NCI-H2196 (cell line): ENCODE measurements around the gene CTU1.
"Not testable (repeated sequence)": the region's sequence is repeated elsewhere in the genome, so short reads cannot be mapped to it uniquely, and the experiment has no call there.

Source experiments
- DNase-seq: peaks from one replicate; lab custom pipeline; 2025; ENCODE audit not compliant: unreplicated experiment; lab: John Stamatoyannopoulos, UW

CTU1 gene

DNA sequence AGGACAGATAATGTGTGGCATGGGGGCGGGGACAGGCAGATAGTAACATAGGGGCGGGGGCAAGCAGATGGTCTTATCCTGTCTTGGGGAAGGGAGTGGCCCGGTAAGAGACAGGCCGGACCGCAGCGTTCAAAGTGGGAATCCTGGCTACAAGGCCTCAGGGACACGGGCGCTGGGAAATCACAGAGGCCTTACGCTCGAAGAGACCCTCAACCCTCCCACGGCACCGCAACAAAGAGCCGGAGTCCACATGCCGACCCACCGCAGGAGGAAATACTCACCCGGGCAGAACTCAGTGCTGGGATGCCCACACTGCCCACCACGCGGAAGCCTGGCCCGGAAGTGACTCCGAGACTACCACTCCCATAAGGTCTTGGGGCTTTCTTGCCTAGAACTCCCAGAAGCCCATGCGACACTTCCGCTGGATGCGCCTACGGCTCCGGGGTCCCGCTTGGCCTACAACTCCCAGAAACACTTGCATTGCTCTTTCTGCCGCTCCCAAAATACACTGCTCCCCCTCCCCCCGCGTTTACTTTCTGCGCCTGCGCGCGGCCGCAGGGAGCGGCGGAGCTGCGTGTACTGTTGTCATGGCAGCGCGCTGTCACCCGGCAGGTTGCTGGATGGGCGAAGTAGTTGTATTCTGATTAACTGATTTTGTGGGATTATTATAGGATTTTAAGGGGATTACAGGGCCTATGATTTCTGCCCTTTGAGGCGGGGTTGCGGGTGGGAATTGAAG, at the start of gene CTU1:
Gene CTU1 (minus strand): TSS at position 344 of the 739 bp plus-strand sequence. CDS start 3,840 bp downstream, outside the sequence.
- DNase-seq = peak; percentile 98

DNA sequence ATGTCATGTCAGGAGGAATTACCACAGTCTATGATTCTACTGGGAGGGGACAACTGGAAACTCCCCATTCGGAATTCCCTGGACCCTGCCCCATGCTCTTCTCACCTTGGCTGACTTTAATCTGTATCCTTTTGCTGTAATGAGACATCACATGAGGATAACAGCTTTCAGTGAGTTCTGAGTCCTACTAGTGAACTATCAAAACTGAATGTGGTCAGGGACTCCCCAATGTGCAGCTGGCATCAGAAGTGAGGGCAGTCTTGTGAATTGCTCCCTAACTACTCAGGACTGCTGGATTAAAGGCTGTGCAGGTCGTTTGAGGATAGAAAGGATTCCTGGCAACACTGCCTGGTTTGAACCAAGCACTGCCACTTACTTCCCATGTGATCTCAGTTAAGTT, 49.1 kb upstream of the CTU1 start:
- DNase-seq = no peak

- no peak for DNase-seq
Measured at GRCh38 chr19:51156710-51157109, 48.5 kb upstream of the CTU1 start.

GRCh38 chr19:51150627-51151026, 42.4 kb upstream of the CTU1 start:
- no peak for DNase-seq

DNA sequence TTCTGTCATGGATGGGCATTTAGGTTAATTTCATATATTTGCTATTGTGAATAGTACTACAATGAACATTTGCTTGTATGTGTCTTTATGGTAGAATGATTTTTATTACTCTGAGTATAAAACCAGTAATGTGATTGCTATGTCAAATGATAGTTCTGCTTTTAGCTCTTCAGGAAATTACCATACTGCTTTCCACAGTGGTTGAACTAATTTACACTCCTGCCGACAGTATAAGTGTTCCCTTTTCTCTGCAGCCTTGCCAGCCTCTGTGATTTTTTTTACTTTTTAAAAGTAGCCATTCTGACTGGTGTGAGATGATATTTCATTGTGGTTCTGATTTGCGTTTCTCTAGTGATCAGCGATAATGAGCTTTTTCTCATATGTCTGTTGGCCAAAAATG, 40.4 kb upstream of the CTU1 start:
- DNase-seq = no peak

GRCh38 chr19:51147663-51148062, 39.5 kb upstream of the CTU1 start:
- DNase-seq = no peak

DNA sequence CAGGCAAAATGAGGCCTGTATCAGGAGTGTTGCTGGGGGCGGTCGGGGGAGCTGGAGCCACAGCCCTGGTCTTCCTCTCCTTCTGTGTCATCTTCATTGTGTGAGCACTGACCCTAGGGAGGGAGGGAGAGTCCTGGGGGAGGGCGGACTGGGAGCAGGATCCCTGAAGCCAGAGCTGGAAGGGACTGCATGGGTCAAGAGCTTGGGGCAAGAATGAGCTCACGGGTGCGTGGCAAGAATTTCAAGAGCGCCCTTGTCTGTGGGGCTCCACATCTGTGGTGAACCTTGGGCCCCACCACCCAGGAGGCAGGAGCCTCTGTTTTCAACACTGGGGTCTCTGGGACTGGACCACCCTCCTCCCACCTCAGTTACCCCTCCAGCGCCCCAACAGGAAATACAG, 38.5 kb upstream of the CTU1 start:
- no peak for DNase-seq

GRCh38 chr19:51145916-51146493, 37.8 kb upstream of the CTU1 start:
- DNase-seq = no peak

GRCh38 chr19:51144482-51145045, 36.4 kb upstream of the CTU1 start:
- no peak for DNase-seq

GRCh38 chr19:51143486-51143885, 35.3 kb upstream of the CTU1 start:
- DNase-seq = no peak

GRCh38 chr19:51142809-51143475, 34.7 kb upstream of the CTU1 start:
- not testable (repeated sequence) for DNase-seq

DNA sequence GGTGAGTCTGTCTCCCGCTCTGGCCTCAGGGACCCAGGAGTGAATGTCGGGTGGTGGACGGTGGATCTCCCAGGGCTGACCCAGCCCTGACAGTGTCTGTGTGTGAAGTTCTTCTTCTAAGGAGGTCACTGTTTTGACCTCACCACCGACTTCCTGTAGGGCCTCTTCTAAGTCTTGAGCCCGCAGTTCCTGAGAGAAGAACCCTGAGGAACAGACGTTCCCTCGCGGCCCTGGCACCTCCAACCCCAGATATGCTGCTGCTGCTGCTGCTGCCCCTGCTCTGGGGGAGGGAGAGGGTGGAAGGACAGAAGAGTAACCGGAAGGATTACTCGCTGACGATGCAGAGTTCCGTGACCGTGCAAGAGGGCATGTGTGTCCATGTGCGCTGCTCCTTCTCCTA, 33.9 kb upstream of the CTU1 start, which contains the start of gene SIGLEC7:
Gene SIGLEC7 (plus strand): TSS at position 183 of the 400 bp plus-strand sequence. CDS start 69 bp downstream, at position 252.
- DNase-seq = no peak

- no peak for DNase-seq
Measured at GRCh38 chr19:51141181-51141580, 33.0 kb upstream of the CTU1 start.

GRCh38 chr19:51140441-51140840, 32.2 kb upstream of the CTU1 start:
- DNase-seq = no peak

- DNase-seq = no peak
Measured at GRCh38 chr19:51139299-51140014, 31.2 kb upstream of the CTU1 start.

DNA sequence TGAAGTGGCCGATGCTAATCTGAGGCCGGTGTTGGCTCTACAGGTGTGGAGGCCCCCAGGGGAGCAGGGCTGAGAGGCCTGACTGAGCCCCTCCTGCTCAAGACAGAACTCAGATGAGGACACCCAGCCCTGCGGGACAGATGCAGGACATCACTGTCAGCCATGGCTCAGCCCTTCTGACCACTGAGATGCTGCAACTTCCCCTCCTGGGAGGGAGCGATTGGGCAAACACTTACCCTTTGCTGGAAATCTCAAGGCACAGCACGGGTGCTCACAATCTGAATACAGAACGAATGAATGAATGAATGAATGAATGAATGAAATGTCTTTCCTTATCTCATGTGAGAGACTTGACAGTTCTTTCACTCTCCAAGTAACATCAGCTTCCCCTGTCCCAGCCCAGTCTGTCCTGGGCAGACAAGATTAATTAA, 30.4 kb upstream of the CTU1 start:
- no peak for DNase-seq

- DNase-seq = no peak
Measured at GRCh38 chr19:51137792-51138425, 29.7 kb upstream of the CTU1 start.

GRCh38 chr19:51136851-51137551, 28.8 kb upstream of the CTU1 start:
- no peak for DNase-seq

DNA sequence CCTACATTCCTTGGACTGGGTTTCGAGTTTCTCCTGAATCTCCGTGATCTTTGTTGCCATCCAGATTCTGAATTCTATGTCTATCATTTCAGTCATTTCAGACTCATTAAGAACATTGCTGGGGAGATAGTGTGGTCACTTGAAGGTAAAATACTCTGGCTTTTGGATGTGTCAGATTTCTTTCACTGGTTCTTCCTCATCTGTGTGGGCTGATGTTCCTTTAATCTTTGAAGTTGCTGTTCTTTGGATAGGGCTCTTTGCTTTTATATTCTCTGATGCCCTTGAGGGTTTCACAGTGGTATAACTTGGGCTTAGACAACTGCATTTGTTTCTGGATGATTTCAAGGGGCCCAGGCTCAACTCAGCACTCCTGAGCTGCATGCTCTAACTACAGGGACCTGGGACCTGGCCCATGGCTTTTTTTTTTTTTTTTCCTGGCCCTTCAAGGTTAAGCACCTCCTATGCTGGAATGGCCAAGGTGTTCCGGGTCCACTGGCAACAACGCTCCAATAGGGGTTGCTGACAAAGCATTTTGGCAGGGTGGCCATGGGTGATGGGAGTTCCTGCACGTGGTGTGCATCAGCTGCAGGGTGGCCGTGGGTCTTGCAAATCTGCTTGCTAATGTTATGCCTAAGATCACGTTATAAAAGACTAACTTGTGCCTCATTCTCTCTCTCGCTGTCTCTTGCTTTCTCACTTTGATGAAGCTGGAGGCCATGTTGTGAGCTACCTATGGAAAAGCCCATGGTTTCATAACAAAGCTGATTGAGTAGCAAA, 28.0 kb upstream of the CTU1 start:
- DNase-seq = no peak
